ENCODE data around the gene MDM1.
A peak's percentile ranks its signal among the peaks of the same experiment; 100 is the strongest.

Gene MDM1

DNA sequence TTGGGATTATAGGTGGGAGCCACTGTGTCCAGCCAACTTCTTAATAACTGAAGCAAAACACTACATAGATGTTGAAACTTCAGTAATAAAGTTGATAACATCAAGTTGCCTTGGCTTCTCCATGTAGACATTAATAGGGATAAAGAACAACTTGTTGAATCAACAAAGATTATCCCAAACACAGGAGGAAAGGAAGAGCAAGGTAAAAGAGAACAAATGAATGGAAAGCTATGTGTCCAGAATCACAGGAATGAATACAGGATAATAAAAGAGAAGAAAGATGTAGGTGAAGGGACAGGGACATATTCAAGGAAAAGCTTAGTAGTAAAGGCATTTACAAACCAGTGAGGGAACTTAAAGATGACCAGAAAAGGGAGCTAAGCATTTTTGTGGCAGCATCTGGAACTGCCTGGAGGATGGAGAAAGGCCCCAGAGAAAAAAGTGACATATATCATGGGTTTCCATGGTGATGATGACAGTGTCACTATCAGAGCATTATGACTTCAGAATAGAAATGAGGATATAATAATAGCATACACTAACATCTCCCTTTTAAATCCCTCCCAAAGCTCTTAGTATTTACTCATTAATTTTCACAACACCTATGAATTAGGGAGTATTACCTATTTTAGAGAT lies 24.0 kb upstream of the MDM1 start:
- no peak for DNase-seq

DNA sequence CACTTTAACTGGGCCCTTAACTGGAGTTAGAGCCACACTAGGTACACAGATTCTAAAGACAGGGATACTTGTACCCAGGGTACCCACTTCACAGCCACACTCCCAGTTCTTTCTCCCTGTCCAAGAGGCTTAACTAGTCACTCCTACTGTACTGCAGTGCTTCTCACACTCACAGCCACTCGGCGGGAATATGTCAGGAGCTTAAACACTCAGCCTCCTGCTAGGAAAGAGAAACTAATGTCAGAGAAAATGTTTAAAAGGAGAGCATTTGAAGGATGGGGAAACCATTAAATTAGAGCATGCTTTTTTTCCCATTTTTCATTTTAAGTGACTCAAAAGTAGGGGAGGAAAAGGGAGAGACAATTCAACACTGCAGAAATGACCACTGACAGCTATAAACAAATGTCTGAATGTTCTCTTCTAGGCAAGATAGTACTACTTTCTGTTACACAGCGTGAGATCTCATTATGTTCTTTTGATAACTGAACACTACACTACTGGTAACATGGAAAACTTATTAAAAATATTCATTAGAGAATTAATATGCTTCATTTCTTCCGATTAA lies 22.9 kb upstream of the MDM1 start:
- no peak for DNase-seq

DNA sequence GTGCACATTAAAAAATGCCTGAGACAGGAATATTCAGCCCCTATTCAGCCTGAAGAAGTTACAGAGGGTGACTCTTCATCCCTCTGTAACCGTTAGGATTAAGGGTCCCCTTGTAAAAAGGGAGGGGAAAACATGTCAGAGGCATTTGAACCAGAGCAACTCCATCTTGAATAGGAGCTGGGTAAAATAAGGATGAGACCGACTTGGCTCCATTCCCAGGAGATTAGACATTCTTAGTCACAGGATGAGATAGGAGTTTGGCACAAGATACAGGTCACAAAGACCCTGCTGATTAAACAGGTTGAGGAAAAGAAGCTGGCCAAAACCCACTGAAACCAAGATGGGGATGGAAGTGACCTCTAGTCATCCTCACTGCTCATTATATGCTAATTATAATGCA lies 19.9 kb upstream of the MDM1 start:
- no peak for DNase-seq

DNA sequence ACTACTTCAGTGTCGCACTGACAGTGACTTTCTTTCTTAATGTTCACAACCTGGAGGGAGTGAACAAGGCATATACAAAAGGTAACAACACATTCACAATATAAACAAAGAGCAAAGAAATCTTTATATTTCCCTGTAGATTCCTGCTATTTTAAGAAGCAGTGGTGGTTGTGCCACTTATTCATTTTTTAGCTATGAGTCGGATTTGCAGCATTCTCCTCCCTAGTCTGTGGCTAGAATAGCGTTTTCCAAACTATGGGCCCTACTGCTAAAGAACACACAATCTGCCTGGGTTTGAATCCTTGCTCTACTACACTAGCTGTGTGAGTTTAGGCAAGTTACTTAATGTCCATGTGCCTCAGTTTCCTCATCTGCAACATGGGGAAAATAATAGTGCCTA lies 18.6 kb upstream of the MDM1 start:
- DNase-seq: no peak

DNA sequence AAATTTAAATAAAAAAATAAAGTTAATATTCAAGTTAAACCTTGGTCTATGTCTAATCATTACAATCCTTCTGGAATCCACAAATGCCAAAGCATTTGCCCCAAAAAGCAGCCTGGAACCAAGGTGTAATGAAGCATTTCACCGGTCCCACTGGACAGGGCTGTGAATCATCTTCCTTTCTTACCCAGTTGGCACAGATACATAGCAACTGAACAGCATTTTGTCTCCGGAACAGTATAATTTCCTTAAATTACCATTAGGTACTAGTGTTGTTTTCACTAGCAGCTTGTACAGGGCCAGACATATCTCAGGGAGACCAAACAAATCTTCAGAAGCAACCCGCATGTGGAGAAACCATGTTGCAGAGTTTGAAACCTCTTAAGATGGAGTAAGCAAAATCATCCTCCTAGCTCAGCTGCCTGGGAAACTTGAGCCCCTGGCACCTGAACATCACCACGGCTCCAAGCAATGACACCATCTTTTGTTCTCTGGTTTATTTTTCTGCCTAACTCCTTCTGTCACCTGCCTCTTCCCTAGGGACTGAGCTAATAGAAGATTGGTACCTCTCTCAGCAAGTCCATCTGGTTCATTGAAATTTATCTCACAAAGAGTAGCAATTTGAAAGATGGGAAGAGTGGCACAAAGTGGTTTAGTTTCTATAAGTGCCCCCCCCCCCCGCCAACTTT lies 17.9 kb upstream of the MDM1 start:
- DNase-seq: peak; percentile 85

DNA sequence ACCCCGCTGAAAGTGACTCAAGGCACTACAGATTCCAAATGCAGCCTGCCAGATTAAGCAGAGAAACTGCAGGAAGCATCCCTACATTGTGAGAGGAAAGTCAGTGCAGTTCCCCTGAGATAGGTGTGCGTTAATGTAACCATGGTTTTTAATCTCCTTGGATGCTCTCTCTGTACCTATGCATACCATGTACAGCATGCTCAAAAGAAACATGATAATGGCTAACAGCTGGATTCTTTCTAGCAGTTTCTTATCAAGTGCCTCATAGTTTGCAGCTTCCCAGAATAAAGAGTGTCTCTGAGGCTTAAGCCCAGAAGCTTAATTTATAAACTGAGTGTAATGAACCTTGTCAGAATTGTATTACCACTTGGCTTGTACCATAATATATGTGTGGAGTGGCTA lies 17.1 kb upstream of the MDM1 start:
- no peak for DNase-seq

DNA sequence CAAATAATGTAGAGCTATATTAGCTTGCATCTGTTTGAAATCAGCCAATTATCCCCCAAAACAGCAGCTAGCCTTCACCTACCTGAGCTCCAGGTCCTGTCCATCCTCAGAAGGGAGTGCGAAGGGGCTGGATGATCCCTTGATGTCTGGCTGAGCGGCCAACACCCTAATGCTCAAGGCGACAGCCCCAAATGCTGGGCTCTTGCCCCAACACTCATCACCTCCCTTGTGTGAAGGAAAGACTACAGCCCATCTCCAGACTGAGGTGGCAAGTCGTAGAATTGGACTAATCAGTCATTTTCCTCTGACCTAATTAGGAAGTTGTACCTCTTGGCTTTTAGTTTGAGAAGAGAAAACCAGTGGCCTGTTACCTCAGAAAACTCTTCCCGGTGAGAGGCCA lies 16.3 kb upstream of the MDM1 start:
- no peak for DNase-seq

DNA sequence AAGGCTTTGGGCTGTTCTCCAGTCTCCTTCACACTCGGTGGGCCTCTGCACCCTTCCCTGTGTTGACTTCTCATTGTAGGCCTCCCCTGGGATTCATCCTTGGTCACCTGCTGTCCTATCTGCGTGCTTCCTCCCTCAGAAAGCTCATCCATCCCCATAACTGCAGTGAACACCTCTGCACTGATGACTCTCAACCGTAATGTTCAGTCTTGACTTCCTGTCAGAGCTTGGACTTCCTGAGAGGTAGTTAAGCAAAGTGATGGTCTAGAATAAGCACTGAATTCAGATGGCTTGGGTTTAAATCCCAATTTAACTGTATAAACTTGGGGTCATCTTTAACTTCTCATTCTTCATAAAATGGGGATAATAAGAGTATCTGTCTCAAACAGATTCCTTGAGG lies 13.6 kb upstream of the MDM1 start:
- no peak for DNase-seq

DNA sequence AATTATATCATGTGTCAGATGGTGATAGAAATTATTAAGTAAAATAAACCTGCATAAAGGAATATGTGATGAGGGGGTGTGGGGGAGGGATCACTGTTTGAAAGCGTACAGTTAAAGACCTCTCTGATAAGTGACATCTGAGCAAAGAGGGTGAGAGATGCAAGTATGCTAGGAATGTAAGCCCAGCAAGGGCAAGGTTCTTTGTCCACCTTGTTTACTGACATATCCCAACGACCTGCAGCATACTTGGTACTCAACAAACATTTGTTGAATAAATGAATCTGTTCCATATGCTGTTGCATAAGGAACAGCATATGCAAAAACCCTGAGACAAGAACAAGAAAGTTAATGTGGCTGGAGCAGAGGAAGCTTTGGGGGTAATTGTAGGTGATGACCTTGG lies 12.0 kb upstream of the MDM1 start:
- DNase-seq: no peak

DNA sequence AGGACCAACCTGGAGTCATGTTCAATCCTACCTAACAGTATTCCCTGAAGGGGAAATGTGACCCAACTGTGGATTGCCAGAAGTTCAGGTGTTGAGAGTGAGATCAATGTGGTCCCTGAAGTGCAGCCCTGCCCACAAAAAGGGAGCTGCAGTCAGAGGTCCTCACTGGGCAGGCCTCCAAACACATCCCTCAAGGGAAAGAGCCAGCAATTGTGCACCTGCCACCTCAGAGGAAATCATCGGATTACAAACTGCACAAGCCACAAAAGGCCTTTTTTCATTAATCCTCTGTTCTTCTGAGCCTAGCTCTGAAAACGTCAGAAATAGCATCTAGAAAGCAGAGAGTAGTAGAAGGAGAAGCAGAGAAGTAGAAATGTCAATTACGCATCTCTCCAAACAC lies 10.8 kb upstream of the MDM1 start:
- peak; percentile 78 for DNase-seq

DNA sequence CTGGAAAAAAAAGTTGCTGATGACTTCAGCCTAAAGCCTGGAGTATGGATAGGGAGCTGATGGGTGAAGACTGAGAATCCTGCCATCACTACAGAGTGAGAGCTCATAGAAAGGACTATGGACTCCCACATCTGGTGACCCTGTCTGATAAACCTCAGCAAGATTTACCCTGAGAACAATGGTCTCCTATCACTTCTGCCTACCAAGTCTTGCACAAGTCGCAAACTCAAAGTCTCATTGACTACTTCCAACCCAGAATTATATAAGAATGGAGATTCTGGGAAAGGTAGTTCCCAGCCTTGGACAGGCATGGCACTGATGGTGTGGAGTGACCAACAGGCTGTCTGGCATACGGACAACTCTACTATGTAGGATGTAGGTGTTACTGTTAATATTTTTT lies 9.7 kb upstream of the MDM1 start:
- no peak for DNase-seq

DNA sequence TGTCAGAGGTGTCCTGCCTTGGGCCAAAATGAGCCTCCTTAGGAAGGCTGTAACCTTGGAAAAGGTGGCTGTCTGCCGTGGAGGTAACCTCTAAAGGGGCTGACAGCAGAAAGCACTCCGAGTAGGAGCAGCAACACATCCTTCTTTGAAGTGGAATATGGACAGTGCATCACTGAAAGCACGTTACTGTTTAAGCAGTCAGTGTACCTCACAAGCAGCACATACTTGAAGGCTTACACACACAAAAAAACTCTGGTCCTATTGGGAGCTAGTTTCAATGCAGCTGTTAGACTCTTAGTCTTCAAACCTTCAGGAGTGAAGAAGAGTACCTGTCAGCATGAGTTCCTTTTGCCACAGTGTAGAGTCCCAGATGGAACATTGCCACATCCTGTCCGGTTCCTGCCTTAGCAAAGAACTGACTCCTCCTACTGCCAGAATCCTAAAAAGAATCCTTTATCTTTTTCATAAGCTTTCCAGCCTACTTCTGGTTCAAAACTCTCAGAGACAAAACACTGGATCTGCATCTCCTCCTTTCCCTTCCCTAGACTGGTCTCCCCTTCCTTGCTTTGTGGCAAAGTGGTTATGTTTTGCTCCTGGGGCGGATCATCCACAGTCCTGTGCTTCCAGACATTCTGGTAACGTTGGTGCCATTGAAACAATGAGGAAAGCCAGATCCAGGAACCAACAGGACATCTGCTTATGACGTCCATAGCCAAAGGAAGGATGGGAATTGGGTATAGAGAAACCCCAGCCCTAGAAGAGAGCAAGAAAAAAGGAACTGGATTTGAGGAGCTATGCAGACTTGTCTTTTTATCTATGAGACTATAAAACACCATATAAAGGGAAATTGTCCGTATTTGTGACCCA lies 8.5 kb upstream of the MDM1 start:
- no peak for DNase-seq

DNA sequence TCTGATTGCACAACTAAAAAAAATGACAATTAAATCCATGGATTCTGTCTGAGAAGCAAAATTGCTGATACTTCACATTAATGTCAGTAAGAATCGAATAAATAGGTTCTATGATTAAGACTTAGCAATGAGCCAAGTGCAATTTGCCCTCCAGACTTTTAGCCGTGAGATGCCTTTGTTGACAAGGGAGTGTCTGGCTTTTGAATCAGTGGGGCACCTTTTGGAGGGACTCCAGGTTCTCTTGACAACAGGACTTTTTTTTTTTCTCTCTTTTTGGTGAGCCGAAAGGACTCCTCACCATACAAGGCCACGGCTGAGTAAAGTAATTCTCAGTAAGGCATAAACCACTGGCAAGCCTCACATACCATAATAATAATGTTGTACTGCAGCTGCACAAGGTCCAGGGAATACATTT lies 4.7 kb upstream of the MDM1 start:
- DNase-seq: peak; percentile 74

DNA sequence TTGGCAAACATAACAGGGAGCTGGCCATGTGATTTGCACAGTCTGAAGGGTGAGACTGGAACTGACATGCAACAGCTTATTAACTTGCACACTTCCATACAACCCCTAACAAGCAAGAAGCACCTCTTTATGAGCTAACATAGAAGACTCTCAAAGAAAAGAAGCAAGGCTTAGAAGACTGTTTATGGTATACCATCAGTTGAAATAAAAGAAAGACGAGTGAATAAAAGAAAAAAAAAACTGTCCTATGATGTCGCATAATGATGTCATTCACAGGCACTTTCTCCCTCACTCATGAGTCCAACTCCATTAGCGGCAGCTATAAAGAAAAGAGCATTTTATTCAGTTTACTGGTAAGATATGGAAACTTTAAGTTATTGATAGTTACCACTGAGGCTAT lies 3.3 kb upstream of the MDM1 start:
- DNase-seq: no peak

DNA sequence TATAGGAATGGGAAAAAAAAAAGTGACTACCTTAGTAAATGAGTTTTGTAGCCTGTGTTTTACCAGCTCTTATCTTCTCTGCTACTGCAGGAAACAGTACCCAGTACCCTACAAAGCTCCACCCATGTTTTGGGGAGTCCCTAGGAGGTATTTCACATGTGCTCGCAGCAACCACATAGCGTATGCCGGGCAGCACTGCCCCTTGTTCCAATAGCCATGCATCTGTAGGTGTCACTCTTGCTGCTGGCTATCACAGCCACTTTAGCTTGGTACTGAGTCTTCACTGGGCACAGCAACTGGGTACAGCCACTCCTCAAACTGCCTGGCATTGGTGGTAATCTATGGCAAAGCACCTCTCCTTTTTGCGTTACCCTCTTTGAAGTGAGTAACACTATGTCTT lies 2.0 kb upstream of the MDM1 start:
- peak; percentile 19 for DNase-seq

DNA sequence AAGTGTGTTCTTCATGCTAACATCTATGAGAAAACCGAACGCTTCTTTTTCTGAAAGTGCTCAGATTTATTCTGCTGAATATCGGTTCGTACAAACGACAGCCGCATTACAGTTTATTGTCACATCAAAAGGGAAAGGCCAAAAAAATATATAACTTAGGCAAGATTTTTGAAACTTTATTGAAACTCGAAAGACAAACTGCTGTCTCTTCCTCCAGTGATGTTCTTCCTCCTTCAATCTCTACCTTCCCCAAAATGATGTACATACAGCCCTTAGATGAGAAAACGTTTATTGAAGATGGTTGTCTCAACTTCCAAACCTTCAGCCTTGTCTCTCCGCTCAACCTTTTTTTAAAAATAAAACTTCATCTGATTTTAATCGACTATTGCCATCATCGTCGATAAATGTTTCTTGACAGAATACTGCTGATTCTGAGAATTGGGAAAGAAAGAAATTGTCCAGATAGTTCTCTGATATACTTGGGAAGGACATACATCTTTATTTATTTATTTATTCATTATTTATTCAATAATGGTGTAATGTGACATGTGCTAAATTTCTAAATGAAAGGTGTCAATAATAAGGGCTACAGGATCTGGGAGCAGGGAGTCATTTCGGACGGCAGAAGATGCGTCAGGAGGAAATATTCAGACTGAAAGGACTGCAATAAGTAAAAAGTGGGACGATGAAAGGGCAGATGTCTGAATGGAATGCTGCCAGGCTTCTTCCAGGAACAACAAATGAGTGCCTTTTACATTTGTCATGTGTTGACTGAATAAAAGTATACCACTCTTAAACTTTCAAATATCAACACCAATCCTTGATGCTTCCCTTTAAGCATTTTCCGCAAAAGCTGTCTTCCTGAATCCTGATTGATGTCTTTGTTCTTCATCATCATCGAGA lies 817 bp upstream of the MDM1 start:
- no peak for DNase-seq

DNA sequence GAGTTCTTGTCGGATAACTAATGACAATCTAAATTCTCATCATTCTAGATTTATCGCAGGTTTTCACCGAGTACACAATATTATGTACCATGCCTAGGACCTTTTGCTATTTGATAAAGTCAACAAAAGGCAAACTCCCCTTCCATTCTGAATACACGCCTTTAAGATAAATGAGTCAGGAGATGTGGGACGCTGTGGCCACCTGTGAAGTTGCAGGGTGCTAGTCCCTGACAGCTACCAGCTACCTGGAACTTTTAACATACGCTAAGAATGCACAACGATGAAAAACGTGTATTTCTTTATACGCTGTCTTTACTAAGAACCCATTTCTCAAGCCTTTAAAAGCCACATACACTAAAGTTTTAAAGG lies 678 bp downstream of the MDM1 start:
- DNase-seq: no peak

DNA sequence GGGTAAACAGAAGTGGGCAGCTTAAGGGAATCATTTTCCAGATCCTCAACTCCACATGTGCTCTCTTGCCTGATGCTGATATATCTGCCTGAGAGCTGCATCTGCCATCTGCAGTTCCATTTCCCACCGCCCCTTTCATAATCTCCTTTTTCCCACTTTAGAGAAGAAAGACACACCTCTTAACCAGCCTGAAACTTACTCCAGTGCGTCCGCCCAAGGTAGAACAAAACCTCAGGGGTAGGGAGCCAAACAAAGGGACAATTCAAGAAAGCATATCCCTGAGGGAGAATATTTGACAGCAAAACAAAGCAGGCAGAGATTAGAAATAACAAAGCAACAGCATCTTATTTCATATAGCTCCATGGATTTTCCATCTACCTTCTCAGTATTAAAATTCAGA lies 4.3 kb downstream of the MDM1 start:
- DNase-seq: no peak

DNA sequence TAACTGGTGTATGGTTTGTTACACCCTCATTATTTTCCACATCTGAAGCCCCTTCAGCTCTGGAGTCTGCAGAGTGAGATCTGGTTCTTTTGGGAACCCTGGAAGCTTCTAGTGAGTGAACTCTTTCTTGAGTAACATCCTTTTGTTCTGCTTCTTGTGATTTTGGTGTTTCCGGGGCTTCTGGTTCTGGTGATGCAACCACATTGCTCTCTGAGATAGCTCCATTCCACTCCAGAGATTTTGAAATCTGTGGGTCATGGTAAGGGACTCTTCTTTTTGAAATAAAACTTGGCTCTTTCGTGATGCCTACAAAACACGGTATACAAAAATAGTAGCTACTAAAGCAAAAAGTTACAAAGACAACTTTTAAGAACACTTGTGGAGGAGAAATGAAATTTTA lies 5.4 kb downstream of the MDM1 start:
- DNase-seq: no peak

DNA sequence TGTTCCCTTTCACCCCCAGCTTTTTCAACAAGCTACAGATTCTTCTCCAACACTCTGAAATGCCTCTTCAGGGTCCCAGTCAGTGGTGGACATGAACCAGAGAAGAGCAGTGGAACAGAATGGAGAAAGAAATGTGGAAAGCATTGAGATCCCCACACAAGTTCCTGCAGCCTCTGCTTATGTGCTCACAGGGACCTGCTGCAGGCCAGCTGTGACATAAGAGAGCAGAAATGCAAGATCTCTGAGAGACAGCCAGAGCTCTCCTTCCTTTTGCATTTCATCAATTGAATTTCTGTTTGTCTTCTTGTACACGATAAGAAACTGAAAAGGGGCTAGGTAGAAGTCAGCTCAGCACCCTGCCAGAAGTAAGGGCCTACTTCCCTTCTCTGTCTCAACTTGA lies 6.2 kb downstream of the MDM1 start:
- DNase-seq: no peak

DNA sequence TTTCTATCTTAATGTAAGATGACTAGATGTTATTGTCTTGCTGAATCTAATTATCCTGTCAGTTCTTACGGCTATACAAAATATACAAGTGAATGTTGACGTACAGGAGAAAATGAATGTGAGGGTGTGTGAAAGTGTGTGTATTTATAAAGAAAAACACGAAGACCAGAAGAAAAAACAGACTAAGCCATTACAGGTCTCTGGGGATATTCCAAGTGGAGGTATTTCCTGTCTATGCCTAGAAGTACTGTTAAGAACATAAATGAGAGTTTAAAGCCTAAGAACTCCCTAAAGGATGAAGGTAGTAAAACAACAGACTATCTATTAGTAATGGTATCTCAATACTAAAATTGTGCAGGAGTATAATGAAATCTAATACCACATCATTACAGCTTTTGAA lies 7.6 kb downstream of the MDM1 start:
- DNase-seq: no peak

DNA sequence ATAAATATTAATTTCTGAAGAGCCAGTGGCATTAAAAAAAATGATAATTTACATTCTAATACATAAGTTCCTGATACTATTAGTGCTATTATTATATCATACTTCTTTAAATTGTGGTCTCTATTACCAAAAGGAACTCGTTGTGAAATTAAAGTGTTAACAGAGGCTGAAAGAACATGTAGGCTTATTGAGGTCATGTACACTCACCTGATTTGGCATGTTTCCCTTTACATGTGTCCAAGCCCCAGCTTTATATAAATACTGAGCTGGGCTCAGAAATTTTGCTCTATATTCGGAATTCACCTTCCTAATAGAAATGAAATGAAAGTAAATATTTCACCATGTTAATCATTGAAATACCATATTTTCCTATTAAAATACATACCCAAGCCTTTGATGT lies 11.0 kb downstream of the MDM1 start:
- DNase-seq: no peak
